Activated naive CD4-positive, alpha-beta T cell treated with anti-CD3 and anti-CD28 coated beads, Interleukin-2, amount 50 U/mL, for 16 hours (primary cell): ENCODE data around the gene GRAP.

ENCODE experiments used
- DNase-seq: peaks from one replicate; pipeline ENCODE4 v3.0.0-alpha.2; 2020

GRAP gene

GRCh38 chr17:18981335-18981641 lies 65.5 kb downstream of the GRAP start:
- DNase-seq: no peak

GRCh38 chr17:18980682-18981334 lies 65.9 kb downstream of the GRAP start:
- no peak for DNase-seq

GRCh38 chr17:18978655-18979054 lies 68.1 kb downstream of the GRAP start:
- no peak for DNase-seq

GRCh38 chr17:18978050-18978449 lies 68.7 kb downstream of the GRAP start:
- no peak for DNase-seq

- no peak for DNase-seq
Measured at GRCh38 chr17:18977646-18978045, 69.1 kb downstream of the GRAP start.

GRCh38 chr17:18977021-18977420 lies 69.7 kb downstream of the GRAP start:
- no peak for DNase-seq

- no peak for DNase-seq
Measured at GRCh38 chr17:18976201-18976600, 70.6 kb downstream of the GRAP start.

- DNase-seq: no peak
Measured at GRCh38 chr17:18975597-18975996, 71.2 kb downstream of the GRAP start.

- no peak for DNase-seq
Measured at GRCh38 chr17:18974407-18975149, 72.2 kb downstream of the GRAP start.

GRCh38 chr17:18971801-18972200 lies 75.0 kb downstream of the GRAP start:
- DNase-seq: no peak
